GM19372 (cell line): ENCODE data around the gene FOXK1.

Source experiments
- ATAC-seq: cut with Tn5 transposase; IDR thresholded peaks from one replicate; pipeline ENCODE4 v1.9.1; 2021; ENCODE audit warnings: mild to moderate bottlenecking, low read depth, moderate library complexity; ENCODE audit not compliant: unreplicated experiment

The FOXK1 gene

DNA sequence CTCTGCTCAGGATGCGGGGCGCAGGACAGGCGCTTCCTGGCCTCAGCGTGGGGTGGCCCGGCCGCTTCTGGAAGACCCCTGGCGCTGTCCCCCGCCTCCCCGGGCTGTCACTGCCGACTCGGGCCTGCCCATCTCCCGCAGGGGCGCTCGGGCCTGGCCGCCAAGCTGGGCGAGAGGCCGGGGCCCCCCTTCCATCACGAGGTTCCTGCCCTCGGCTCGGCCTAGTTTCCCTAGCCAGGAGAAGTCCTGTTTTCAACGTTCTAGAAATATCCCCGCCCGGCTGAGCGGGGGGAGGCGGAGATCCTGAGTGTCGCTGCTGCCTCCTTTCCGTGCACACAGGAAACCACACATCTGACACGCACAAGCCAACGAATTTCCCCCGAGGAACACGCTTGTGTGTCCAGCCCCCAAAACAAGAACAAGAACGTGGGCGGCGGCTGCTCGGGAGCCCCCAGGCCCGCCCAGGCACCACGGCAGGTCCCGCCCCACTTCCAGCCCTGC is 127.0 kb downstream of the FOXK1 start:
- no peak for ATAC-seq

DNA sequence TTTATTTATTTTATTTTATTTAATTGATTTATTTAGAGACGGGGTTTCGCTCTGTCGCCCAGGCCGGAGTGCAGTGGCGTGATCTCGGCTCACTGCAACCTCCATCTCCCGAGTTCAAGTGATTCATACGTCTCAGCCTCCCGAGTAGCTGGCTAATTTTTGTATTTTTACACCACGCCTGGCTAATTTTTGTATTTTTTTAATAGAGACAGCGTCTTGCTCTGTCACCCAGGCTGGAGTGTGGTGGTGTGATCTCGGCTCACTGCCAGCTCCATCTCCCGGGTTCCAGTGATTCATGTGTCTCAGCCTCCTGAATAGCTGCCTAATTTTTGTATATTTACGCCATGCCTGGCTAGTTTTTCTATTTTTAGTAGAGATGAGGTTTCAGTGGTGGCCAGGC is 127.6 kb downstream of the FOXK1 start:
- ATAC-seq = no peak

DNA sequence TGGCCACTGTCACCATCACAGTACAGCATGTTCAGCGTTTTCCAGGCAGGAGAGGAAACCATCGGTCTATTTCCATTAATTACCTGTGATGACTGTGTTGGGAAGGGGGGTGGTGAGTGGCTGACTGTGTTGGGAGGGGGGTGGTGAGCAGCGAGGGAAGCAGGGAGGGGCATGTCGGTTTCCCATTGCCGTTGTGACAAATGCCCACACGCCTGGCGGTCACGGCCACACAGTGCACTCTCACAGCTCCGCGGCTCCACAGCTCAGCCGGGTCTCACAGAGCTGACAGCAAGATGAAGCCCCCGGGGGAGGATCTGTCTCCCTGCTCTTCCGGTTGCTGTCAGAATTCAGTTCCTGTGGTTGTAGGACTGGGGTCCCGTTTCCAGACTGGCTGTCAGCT is 132.3 kb downstream of the FOXK1 start:
- no peak for ATAC-seq

DNA sequence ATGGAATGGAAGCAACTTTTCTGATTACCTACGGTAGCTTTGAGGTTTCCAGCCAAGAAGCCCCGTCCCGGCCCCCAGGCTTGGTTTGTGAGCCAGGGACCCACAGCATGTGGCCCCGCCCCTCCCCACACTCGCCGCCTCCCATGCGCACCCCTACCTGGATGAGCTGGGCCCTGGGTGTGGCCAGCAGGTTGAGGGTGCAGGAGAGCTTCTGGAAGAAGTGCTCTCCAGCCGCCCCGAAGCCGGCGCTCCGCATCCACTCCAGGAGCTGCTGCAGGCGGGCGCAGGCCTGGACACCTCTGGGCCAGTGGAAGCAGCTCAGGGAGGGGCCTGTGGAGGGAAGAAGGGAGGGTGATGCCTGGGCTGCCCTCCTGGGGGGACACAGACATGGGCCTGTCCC is 133.0 kb downstream of the FOXK1 start:
- ATAC-seq = no peak

DNA sequence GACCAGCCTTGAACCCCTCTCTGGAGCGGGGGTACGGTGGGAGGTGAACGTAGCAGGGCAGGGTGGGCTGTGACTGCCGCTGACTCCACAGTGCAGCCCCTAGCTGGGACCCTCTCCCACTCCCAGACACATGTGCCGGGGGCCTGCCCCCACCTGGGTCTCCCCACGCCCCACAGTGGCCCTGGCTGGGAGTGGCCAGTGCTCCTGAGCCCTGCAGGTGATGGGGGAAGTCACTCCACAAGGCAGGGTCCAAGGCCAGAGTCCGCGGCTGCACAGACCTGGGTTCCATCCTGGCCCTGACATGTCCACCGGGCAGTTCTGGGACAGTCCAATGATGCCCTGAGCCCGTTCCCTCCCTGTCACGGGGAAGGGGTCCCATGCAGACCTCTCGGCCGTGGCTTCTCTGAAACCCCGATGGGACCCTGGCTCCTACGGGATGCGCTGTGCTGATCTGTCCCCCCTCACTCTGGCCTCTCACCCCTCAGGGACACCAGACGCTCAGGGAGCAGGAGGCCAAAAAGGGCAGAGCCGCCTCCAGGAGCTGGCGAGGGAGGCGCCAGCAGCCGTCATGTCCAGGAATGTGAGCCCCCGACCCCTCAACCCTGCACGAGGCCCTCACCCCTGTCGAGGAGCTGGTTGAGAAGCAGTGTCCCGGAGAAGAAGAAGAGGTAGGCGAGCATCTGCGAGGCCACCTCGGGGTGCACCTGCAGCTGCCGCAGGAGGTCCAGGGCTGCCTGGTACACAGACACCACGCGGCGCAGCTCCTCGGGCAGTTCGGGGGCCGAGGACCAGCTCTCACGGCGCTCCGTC is 133.7 kb downstream of the FOXK1 start:
- ATAC-seq = no peak

DNA sequence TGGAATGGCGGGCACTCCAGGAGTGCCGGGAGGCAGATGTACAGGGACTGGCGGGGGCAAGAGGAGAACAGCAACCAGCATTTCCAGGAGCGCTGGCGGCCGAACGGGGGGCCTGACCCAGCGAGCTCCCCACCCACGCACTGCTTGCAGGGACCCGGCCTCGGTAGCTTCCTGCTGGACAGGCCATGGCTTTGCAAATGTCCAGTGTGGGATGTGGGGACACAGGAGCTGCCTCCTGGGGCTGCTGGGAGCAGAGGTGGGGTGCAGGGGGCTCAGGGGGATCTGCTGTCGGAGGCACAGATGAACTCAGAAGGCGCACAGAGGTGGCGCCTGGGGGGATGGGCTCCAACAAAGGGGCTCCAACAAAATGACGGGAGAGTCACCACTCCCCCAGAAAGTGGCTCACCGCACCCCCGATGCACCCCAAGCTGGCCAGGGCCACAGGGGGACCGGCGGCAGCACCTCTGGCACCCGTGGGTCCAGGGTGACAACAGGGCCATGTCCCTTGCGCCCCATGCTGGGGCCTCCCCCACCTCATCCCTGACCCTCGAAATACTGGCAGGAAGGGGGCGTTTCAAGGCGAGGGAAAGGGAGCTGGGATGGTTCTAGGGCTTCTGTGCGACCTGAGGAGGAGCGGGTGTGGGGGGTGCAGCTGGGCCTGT is 134.5 kb downstream of the FOXK1 start:
- no peak for ATAC-seq

DNA sequence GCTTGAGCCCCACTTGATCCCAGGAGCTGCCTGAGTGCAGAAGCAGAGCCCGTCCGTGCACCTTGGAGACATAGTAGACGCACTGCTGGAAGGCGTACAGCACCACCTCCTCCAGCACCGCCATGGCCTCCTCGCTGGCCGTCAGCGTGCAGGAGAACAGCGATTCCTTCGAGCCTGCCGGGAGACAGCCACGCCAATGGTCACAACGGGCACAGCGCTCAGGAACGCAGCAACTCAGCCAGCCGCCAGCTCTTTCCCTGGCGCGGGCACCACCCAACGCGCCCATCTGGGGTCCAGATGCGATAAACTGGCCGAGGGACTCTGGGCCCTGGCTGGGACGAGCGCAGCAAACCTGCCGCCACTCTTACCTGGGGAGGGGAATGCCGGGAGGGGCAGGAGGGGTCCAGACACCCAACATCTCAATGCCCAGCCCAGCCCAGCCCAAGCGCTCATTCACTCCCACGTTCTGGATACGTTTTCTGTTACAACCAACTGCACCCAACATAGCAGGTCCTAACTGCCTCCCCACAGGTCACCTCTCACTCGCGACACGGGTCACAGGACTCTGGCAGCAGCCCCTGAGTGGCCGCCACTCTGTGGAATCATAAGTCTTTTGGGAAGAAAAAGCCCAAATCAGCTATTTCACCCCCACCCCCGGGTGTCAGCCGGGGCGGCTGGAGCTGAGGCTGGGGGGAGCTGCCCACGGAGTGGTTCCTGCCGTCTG is 135.2 kb downstream of the FOXK1 start:
- ATAC-seq = no peak

DNA sequence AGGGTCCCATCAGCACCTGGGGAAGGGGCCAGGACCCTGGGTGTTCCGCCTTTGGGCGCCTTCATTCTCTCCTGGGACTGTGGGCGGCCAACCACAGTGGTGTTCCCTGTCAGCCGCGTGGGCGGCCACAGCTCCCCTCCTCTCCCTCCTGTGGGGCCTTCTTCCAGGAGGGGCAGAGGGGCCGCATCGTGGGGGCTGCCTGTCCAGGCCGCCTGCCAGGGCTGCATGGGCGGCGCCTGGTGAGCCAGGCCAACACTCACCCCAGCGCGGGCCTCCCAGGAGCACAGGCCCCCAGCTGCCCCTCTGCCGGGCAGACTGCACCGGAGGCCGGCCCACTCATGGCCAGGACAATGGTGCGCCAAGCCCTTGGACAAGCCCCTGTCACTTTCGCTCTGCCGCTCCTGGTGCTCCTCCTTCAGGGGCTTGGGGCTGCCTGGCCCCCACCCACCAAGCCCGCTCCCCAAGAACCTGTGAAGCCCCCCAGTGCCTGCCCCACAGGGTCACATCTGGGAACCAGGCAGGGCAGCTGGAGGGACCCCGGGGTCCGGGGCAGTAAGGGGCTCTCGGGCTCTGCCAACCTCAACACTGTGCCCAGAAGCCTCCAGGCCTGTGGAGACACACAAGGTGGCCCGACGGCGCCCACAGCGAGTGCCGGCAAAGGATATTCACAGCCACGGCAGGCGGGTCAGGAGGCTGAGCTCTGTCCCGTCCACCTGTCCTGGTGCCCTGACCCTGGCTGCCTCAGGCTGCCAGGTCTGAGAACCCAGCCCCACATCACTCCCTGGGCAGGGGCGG is 136.1 kb downstream of the FOXK1 start:
- no peak for ATAC-seq

DNA sequence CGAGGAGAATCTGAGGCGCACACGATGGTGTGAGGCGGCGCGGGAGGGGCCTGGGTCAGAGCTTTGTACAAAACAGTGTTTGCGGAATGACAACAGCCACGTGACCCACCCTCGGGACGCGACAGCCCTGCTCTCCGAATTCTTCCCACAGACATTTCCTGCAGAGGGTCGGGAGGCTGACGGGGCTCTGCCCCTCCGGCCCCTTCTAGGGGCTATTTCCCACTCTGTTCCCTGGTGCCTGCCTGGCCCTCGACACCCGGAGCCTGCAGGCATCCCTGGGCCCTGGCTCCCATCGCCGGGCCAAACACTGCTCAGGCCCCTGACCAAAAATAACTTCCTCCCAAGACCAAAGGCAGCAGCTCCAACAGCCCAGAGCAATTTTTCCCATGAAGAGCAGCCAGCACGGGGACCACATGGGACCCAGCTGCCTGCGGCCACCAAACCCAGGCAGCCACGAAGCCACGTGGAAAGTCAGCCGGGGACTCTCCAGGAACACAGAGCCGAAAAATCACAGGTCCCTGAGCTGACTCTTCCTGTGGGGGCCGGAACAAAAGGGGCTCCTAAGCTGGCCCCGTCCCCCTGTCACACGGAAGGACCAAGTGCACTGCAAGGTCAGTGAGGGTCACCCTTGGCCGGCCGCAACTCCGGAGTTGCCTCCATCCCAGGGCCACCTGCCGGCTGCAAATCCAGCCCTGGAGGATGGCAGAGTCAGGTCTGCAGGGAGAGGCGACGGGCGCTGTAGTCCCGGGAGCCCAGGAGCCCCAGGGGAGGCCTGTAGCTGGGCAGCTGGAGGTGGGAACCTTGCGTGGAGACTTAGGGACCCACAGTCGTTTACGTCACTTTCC is 137.7 kb downstream of the FOXK1 start:
- ATAC-seq = no peak

DNA sequence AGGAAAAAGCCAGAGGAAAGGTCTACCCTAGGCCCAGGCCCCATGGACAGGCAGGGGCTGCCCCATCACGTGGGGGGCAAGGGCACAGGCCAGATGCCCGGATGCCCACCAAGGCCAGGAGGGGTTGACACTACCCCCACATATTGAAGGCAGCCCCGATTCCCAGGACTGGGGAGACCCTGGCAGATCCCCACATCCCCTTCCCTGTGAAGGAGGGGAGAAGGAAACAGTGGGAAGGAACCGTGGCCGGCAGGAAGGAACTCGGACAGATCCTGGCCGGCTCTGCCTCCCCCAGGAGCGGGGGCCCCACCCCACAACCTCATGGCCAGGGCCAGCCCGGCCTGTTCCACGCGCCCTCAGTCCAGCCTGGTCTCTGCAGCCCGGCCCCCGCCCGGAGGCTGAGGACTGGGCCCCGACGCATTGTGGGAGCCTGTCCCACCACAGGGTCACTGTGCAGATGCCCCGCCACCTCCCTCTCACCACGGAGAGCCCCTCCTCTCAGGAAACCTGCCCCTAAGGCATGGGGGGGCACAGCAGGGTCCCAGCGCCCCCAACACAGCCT is 138.4 kb downstream of the FOXK1 start:
- ATAC-seq = no peak
